Adrenal gland (tissue), 12 donors: ENCODE data around the gene RSU1. TPM values are rescaled to one million over a fixed set of nuclear protein-coding genes. Genes with fewer than 3 reads are reported as not detected.

Source experiments
- DNase-seq, 7 donors: peaks; one replicate each; pipeline ENCODE4 v3.0.0-alpha.2; 2019 to 2020
- H3K27ac ChIP-seq, 5 donors: fragments of 200-600 bp; sonication (generic) in 4 of 5; 1 replicate in 3 of 5; 2 replicates in 2 of 5; pipeline versions ENCODE4 v1.5.1 to v1.8.0; 2016 to 2020; ENCODE audit warnings: mild to moderate bottlenecking in 1 of 5
- H3K27me3 ChIP-seq: fragments of 200-600 bp; 2 replicates; pipeline ENCODE4 v1.8.0; 2021
- H3K36me3 ChIP-seq, 2 donors: fragments of 200-600 bp; replicated peaks in 1 of 2; 1 replicate in 1 of 2; 2 replicates in 1 of 2; pipeline versions ENCODE4 v1.5.1 to v1.8.0; 2018 to 2022
- H3K4me1 ChIP-seq, 2 donors: fragments of 200-600 bp; replicated peaks in 1 of 2; 1 replicate in 1 of 2; 2 replicates in 1 of 2; pipeline versions ENCODE4 v1.5.1 to v1.8.0; 2018 to 2021
- H3K4me3 ChIP-seq, 4 donors: fragments of 200-600 bp; sonication (generic) in 3 of 4; one replicate each; pipeline ENCODE4 v1.5.1; 2016 to 2018
- H3K9me3 ChIP-seq, 3 donors: fragments of 200-600 bp; sonication (generic) in 1 of 3; replicated peaks in 1 of 3; 1 replicate in 2 of 3; 2 replicates in 1 of 3; pipeline versions ENCODE4 v1.5.1 to v1.8.0; 2016 to 2021
- CTCF ChIP-seq, 6 experiments: fragments of 450-650 bp in 4 of 6; fragments of 200-600 bp in 2 of 6; sonication (generic) in 1 of 6; IDR thresholded peaks; 1 replicate in 5 of 6; 2 replicates in 1 of 6; pipeline versions ENCODE4 v1.5.1 to v1.8.0; 2016 to 2021; ENCODE audit warnings: antibody characterized with exemption in 6 of 6, mild to moderate bottlenecking in 2 of 6, moderate library complexity in 1 of 6
- POLR2A ChIP-seq, 2 donors: fragments of 450-650 bp; IDR thresholded peaks; one replicate each; pipeline ENCODE4 v1.6.1; 2017; ENCODE audit warnings: antibody characterized with exemption in 2 of 2, mild to moderate bottlenecking in 2 of 2, moderate library complexity in 1 of 2
- WGBS, 4 donors: extraction: QIAGEN DNeasy Blood & Tissue Kit in 2 of 4; methylation state at CpG; one replicate each; pipeline versions ENCODE4 v1.1.5 to v1.1.7; 2013 to 2017; 5-methylcytosine and 5-hydroxymethylcytosine counted together
- intact Hi-C, 2 donors: fragments of 100-400 bp; cut with DNase I; formaldehyde crosslinking; loops; one replicate each; pipeline versions ENCODE4 v1.14.1 to v1.15.0; 2022 to 2023
- polyA plus RNA-seq, 3 donors: library from polyadenylated mRNA; stranded (reverse); fragments of 200-250 nt in 2 of 3; fragments of 350-450 nt in 1 of 3; fragmentation: Illumina TruSeq in 1 of 3; extraction: RNeasy Lipid Tissue Mini Kit (QIAGEN cat#74804) in 1 of 3; gene quantifications; one replicate each; pipeline ENCODE4 v1.2.3, GENCODE V29; 2013 to 2014
- total RNA-seq, 9 donors: library from RNA; depleted of rRNA in 4 of 9; stranded (reverse); fragments of >200 nt in 4 of 9; fragments of 120-200 nt in 1 of 9; fragmentation: NEBNext Ultra II Directional in 1 of 9; extraction: Animal tissue kit (Norgen Biotek cat#: 25700) in 1 of 9; gene quantifications; one replicate each; pipeline versions ENCODE4 v1.1.0 to v1.2.4, GENCODE V29; 2013 to 2023
- donor health status: healthy with polysubstance abuse.
- donor health status: Bipolar disorder and iron deficiency.
- donor health status: DM: yes; HTN: yes; CAD: no.
- donor health status: DM: no; HTN: no; CAD: no.
- donor health status: DM: no; HTN: no; CAD: no.
- donor health status: DM: yes; HTN: yes; CAD: no.

RSU1 gene
- total and polyA plus RNA-seq, 12 donors: 15.6 to 96.8 (median 41.7) TPM

DNA sequence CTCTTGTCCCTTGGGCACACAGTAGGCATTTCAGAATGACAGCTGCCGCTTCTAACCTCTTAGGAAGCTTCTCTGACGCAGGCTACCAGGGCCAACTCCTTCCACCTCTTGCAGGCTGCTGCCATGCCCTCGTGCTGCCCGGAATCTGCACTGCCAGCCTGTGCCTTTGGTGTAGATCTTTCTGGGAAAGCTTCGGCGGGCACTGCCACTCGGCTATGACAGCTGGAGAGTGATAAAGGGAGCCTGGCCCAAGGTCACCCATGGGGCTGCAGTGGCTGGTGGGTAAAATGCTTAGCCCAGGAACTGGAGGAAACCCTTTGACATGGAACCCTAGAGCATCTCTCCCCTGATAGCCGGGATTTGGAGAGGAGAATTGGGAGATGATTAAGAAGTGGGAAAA lies 217.6 kb downstream of the RSU1 start:
- WGBS, 4 donors: 79 to 94% (median 85%) methylated on average over 7 to 8 of the region's 8 CpGs
- no peak for TF ChIP-seq POLR2A (IDR thresholded peaks at IDR 0.05)
- TF ChIP-seq CTCF (IDR thresholded peaks at IDR 0.05): no peak
- no peak overlapping the region for H3K4me3 ChIP-seq
- H3K27ac ChIP-seq: no peak overlapping the region
- no peaks in the 10 kb centered on the region for H3K9me3 ChIP-seq
- DNase-seq: no peak
- no peaks in the 10 kb centered on the region for H3K36me3 ChIP-seq
- intact Hi-C loops: no loop called here
- H3K27me3 ChIP-seq: no peaks in the 10 kb centered on the region
- no peaks in the 10 kb centered on the region for H3K4me1 ChIP-seq

DNA sequence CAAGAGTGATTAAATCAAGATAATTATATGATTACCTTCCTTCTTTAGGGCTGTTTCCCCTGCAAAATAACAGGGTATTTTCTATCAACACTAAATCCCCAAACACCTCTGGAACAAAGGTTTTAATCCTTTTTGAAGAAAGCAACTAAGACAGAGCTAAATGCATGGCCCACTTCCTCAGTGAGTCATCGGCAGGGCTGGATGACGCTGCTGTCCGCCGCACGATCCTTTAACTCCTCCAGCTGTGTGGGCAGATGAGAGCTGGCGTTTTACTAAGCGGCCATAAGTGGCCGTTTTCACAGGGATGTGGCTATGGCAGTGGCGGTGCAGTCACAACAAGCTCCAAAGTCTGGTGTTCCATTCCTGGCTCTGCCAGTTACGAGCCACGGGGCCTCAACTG lies 219.6 kb downstream of the RSU1 start:
- no peak overlapping the region for H3K27ac ChIP-seq
- WGBS, 4 donors: 85 to 96% (median 93%) methylated on average over 9 to 11 of the region's 11 CpGs
- no peak overlapping the region for H3K4me3 ChIP-seq
- no peaks in the 10 kb centered on the region for H3K9me3 ChIP-seq
- intact Hi-C loops: no loop called here
- H3K36me3 ChIP-seq: no peaks in the 10 kb centered on the region
- DNase-seq: no peak
- H3K27me3 ChIP-seq: no peaks in the 10 kb centered on the region
- H3K4me1 ChIP-seq: no peaks in the 10 kb centered on the region
- no peak for TF ChIP-seq POLR2A (IDR thresholded peaks at IDR 0.05)
- no peak for TF ChIP-seq CTCF (IDR thresholded peaks at IDR 0.05)

DNA sequence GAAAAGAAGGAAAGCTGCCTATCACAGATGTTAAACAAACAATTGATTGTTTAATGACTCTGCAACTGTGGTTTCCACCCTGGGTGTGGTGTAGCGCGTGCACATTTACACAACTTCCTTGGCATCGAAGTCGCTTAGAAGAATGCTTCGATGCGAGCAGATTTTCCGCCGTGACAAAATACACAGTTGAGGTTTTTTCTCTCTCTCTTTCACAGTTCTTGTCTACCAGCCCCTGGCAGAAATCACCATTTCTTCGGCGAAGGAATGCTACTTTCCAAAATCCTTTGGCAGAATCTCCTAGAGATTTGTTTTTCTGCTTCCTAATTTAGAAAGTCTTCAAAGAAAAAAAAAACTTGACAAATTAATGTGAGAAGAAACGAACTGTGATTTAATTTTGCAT lies 224.8 kb downstream of the RSU1 start:
- intact Hi-C loops: no loop called here
- 79 to 91% (median 87%) methylated on average over 11 of the region's 11 CpGs for WGBS, 4 donors
- H3K27ac ChIP-seq: no peak overlapping the region
- no peak for DNase-seq
- no peaks in the 10 kb centered on the region for H3K9me3 ChIP-seq
- no peak for TF ChIP-seq POLR2A (IDR thresholded peaks at IDR 0.05)
- no peak for TF ChIP-seq CTCF (IDR thresholded peaks at IDR 0.05)
- no peak overlapping the region for H3K4me3 ChIP-seq
- no peaks in the 10 kb centered on the region for H3K36me3 ChIP-seq
- H3K27me3 ChIP-seq: no peaks in the 10 kb centered on the region
- no peaks in the 10 kb centered on the region for H3K4me1 ChIP-seq

GRCh38 chr10:16586358-16587138 lies 230.7 kb downstream of the RSU1 start:
- Histone ChIP-seq H3K27me3 (no peaks in the 10 kb centered on the region), H3K27ac (no peak overlapping the region), H3K36me3 (no peaks in the 10 kb centered on the region), H3K9me3 (no peaks in the 10 kb centered on the region), H3K4me3 (no peak overlapping the region), H3K4me1 (no peaks in the 10 kb centered on the region)
- no peak for TF ChIP-seq CTCF (IDR thresholded peaks at IDR 0.05)
- TF ChIP-seq POLR2A (IDR thresholded peaks at IDR 0.05): no peak
- intact Hi-C loops: no loop called here
- no peak for DNase-seq
- WGBS, 4 donors: 79 to 86% (median 85%) methylated on average over 7 of the region's 7 CpGs
